BE2C (cell line): ENCODE data around the gene DAGLB.
"Not testable (repeated sequence)": the region's sequence is repeated elsewhere in the genome, so short reads cannot be mapped to it uniquely, and the experiment has no call there.

Experiments used
- DNase-seq: peaks from one replicate; pipeline ENCODE4 v3.0.0-alpha.2; 2020
- H3K27me3 ChIP-seq: fragments of 250-450 bp; sonication (Bioruptor Pico); 2 replicates; pipeline ENCODE4 v1.5.1; 2020; ENCODE audit warnings: mild to moderate bottlenecking
- H3K36me3 ChIP-seq: fragments of 250-450 bp; sonication (Bioruptor Pico); 2 replicates; pipeline ENCODE4 v1.5.1; 2020; ENCODE audit warnings: mild to moderate bottlenecking
- H3K4me1 ChIP-seq: fragments of 250-450 bp; sonication (Bioruptor Pico); 2 replicates; pipeline ENCODE4 v1.5.1; 2020
- H3K4me3 ChIP-seq: 2 replicates; pipeline ENCODE4 v1.5.1; 2011; ENCODE audit warnings: low read depth, low read length
- H3K9me3 ChIP-seq: fragments of 250-450 bp; sonication (Bioruptor Pico); 2 replicates; pipeline ENCODE4 v1.5.1; 2020
- CTCF ChIP-seq: IDR thresholded peaks from 2 replicates; pipeline ENCODE4 v1.5.1; 2012; ENCODE audit warnings: mild to moderate bottlenecking, low read depth, low read length

Gene DAGLB

GRCh38 chr7:6475433-6476186 is 27.9 kb upstream of the DAGLB start:
- Histone ChIP-seq H3K36me3 (peaks cover 52% of the 10 kb centered on the region), H3K9me3 (no peaks in the 10 kb centered on the region), H3K27me3 (no peaks in the 10 kb centered on the region), H3K4me3 (no peak overlapping the region), H3K4me1 (no peaks in the 10 kb centered on the region; the same call in 1 of the 2 replicates)
- no peak for TF ChIP-seq CTCF
- DNase-seq: no peak

DNA sequence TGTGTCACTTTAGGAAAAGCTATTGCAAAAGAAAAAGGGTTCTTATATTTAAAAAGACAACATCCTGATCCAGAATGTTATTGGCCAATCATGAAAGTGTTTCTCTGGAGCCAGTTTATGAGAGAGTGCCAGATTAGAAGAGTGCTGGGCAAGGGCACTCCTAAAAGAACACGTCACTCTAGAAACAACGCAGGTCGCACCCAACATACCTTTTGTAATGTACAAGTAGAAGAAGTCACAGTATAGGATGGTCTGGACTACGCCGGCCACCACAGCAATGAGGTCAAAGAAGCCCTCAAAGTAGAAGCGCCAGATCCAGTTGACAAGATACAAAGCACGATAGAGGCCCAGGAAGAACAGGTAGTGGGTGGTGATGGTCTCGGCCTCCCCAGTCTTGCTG is 18.1 kb upstream of the DAGLB start:
- H3K36me3 ChIP-seq: peaks cover 77% of the 10 kb centered on the region
- H3K4me3 ChIP-seq: no peak overlapping the region
- no peak for TF ChIP-seq CTCF
- H3K9me3 ChIP-seq: no peaks in the 10 kb centered on the region
- no peaks in the 10 kb centered on the region for H3K4me1 ChIP-seq
- H3K27me3 ChIP-seq: no peaks in the 10 kb centered on the region
- DNase-seq: no peak

DNA sequence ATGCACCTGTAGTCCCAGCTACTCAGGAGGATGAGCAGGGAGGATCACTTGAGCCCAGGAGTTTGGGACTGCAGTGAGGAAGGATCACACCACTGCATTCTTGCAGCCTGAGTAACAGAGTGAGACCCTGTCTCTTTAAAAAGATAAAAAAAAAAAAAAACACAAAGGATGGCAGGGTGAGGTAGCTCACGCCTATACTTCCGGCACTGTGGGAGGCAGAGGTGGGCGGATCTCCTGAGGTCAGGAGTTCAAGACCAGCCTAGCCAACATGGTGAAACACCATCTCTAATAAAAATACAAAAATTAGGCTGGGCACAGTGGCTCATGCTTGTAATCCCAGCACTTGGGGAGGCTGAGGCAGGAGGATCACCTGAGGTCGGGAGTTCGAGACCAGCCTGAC is 15.9 kb upstream of the DAGLB start:
- H3K9me3 ChIP-seq, H3K27me3 ChIP-seq, H3K4me3 ChIP-seq, DNase-seq, H3K4me1 ChIP-seq: not testable (repeated sequence)
- H3K36me3 ChIP-seq: peaks cover 57% of the 10 kb centered on the region

GRCh38 chr7:6461946-6462550 is 14.3 kb upstream of the DAGLB start:
- H3K27me3 ChIP-seq: no peaks in the 10 kb centered on the region
- no peak for TF ChIP-seq CTCF
- no peaks in the 10 kb centered on the region for H3K9me3 ChIP-seq
- peaks cover 45% of the 10 kb centered on the region for H3K36me3 ChIP-seq
- H3K4me1 ChIP-seq: no peaks in the 10 kb centered on the region
- H3K4me3 ChIP-seq: no peak overlapping the region
- no peak for DNase-seq

GRCh38 chr7:6460990-6461584 is 13.3 kb upstream of the DAGLB start:
- Histone ChIP-seq H3K27me3 (no peaks in the 10 kb centered on the region), H3K4me3 (no peak overlapping the region), H3K36me3 (peaks cover 35% of the 10 kb centered on the region), H3K4me1 (no peaks in the 10 kb centered on the region), H3K9me3 (no peaks in the 10 kb centered on the region)
- DNase-seq: no peak
- TF ChIP-seq CTCF: no peak

GRCh38 chr7:6460303-6460702 is 12.5 kb upstream of the DAGLB start:
- no peak for TF ChIP-seq CTCF
- no peak for DNase-seq
- no peaks in the 10 kb centered on the region for H3K27me3 ChIP-seq
- H3K4me1 ChIP-seq: no peaks in the 10 kb centered on the region
- no peaks in the 10 kb centered on the region for H3K9me3 ChIP-seq
- H3K36me3 ChIP-seq: peaks cover 28% of the 10 kb centered on the region
- no peak overlapping the region for H3K4me3 ChIP-seq

DNA sequence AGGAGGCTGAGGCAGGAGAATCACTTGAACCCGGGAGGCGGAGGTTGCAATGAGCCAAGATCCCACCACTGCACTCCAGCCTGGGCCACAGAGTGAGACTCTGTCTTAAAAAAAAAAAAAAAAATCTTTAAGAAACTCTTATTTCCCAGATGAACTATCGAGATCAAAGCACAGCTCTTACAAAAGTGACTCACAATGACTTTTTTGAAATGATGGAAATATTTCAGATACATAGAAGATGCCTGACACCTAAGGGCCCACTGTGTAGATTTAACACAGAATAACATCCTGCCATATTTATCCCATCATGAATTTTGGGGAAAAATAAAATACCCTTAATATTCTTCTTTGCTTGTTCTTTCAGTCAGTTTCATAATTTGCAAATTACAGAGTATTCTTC is 10.9 kb upstream of the DAGLB start:
- peaks cover 20% of the 10 kb centered on the region for H3K36me3 ChIP-seq
- not testable (repeated sequence) for H3K4me1 ChIP-seq, H3K9me3 ChIP-seq, H3K4me3 ChIP-seq, DNase-seq, H3K27me3 ChIP-seq
